ENCODE data around the gene ARL4A. TPM values are rescaled to one million over a fixed set of nuclear protein-coding genes. Genes with fewer than 3 reads are reported as not detected.
"Not testable (repeated sequence)": the region's sequence is repeated elsewhere in the genome, so short reads cannot be mapped to it uniquely, and the experiment has no call there.

Gene ARL4A
- total RNA-seq, 4 donors from 2014 or later: 27.4 to 44.1 (median 34.2) TPM

- no peak for TF ChIP-seq CTCF (IDR thresholded peaks at IDR 0.05)
- TF ChIP-seq POLR2A (IDR thresholded peaks at IDR 0.05): no peak
- TF ChIP-seq EP300 (IDR thresholded peaks at IDR 0.05): no peak
- H3K36me3 ChIP-seq: no peaks in the 10 kb centered on the region
- H3K9me3 ChIP-seq: peaks cover 0 to 5% (median 0%) of the 10 kb centered on the region in 4 donors
- H3K27me3 ChIP-seq: no peaks in the 10 kb centered on the region
- no peak overlapping the region for H3K27ac ChIP-seq
- H3K4me1 ChIP-seq: no peaks in the 10 kb centered on the region
- WGBS, 2 donors: 70 to 76% methylated on average over 6 of the region's 6 CpGs
- H3K4me3 ChIP-seq: no peak overlapping the region
- no peak for DNase-seq (ENCODE audit: low spot score in 2 of 2)
These were observed 16.5 kb upstream of the ARL4A start for GRCh38 chr7:12670743-12671520.

GRCh38 chr7:12673436-12673835 lies 14.0 kb upstream of the ARL4A start:
- H3K9me3 ChIP-seq; H3K4me1 ChIP-seq; H3K27ac ChIP-seq; H3K36me3 ChIP-seq; H3K4me3 ChIP-seq; H3K27me3 ChIP-seq; DNase-seq (ENCODE audit: low spot score in 2 of 2): not testable (repeated sequence)
- 90 to 94% methylated on average over 7 of the region's 7 CpGs for WGBS, 2 donors

- H3K9me3 ChIP-seq: peaks cover 0 to 7% (median 0%) of the 10 kb centered on the region in 4 donors
- H3K27ac ChIP-seq: no peak overlapping the region
- no peaks in the 10 kb centered on the region for H3K4me1 ChIP-seq
- no peak for TF ChIP-seq POLR2A (IDR thresholded peaks at IDR 0.05)
- TF ChIP-seq EP300 (IDR thresholded peaks at IDR 0.05): no peak
- TF ChIP-seq CTCF (IDR thresholded peaks at IDR 0.05): no peak
- H3K27me3 ChIP-seq: no peaks in the 10 kb centered on the region
- H3K4me3 ChIP-seq: no peak overlapping the region
- no peak for DNase-seq (ENCODE audit: low spot score in 2 of 2)
- 90 to 97% methylated on average over 2 of the region's 2 CpGs for WGBS, 2 donors
- H3K36me3 ChIP-seq: no peaks in the 10 kb centered on the region
These were observed 13.4 kb upstream of the ARL4A start for GRCh38 chr7:12674053-12674452.

- no peaks in the 10 kb centered on the region for H3K4me1 ChIP-seq
- H3K27me3 ChIP-seq: no peaks in the 10 kb centered on the region
- no peak overlapping the region for H3K4me3 ChIP-seq
- TF ChIP-seq EP300 (IDR thresholded peaks at IDR 0.05) (no peak), POLR2A (IDR thresholded peaks at IDR 0.05) (no peak), CTCF (IDR thresholded peaks at IDR 0.05) (peak in 1 of 5 experiments; percentile 21)
- H3K27ac ChIP-seq: no peak overlapping the region
- DNase-seq (ENCODE audit: low spot score in 2 of 2): no peak
- 83 to 87% methylated on average over 4 of the region's 4 CpGs for WGBS, 2 donors
- no peaks in the 10 kb centered on the region for H3K36me3 ChIP-seq
- peaks cover 0 to 7% (median 0%) of the 10 kb centered on the region in 4 donors for H3K9me3 ChIP-seq
These were observed 12.6 kb upstream of the ARL4A start for GRCh38 chr7:12674861-12675260.

- Histone ChIP-seq H3K9me3 (no peaks in the 10 kb centered on the region), H3K36me3 (no peaks in the 10 kb centered on the region), H3K27ac (peak overlapping the region in 1 of 4 donors; percentile 19), H3K27me3 (no peaks in the 10 kb centered on the region), H3K4me3 (no peak overlapping the region), H3K4me1 (peaks cover 0 to 14% (median 1%) of the 10 kb centered on the region in 4 donors)
- TF ChIP-seq CTCF (IDR thresholded peaks at IDR 0.05): peak; percentile 17 to 38 (median 20)
- no peak for TF ChIP-seq EP300 (IDR thresholded peaks at IDR 0.05)
- DNase-seq (ENCODE audit: low spot score in 2 of 2): no peak
- 29 to 33% methylated on average over 2 of the region's 2 CpGs for WGBS, 2 donors
These were observed 3.5 kb upstream of the ARL4A start for GRCh38 chr7:12683678-12684585.
